CD4-positive, alpha-beta memory T cell (primary cell): ENCODE results near the gene XPR1. TPM values are rescaled to one million over a fixed set of nuclear protein-coding genes. Genes with fewer than 3 reads are reported as not detected.
A peak's percentile ranks its signal among the peaks of the same experiment; 100 is the strongest.

Experiments used
- CTCF ChIA-PET: fragments of 350-600 bp; sonication (Branson Sonifier 250); formaldehyde crosslinking; loops from one replicate; lab custom pipeline; 2021; ENCODE audit warnings: inconsistent platforms; ENCODE audit not compliant: partially characterized antibody; lab: Charles Lee
- POLR2A ChIA-PET: fragments of 350-600 bp; sonication (Branson Sonifier 250); formaldehyde crosslinking; loops from one replicate; lab custom pipeline; 2021; ENCODE audit not compliant: partially characterized antibody; lab: Charles Lee
- DNase-seq, 5 donors: peaks; one replicate each; pipeline versions ENCODE4 v3.0.0 to v3.0.0-alpha.2; 2020 to 2022; ENCODE audit warnings: mixed read lengths in 1 of 5
- H3K27ac ChIP-seq: one replicate; pipeline ENCODE4 v1.7.0; 2013; ENCODE audit warnings: low read depth, low read length
- H3K27me3 ChIP-seq: 2 replicates; pipeline ENCODE4 v1.7.0; 2013; ENCODE audit warnings: mild to moderate bottlenecking, low read length, moderate library complexity; ENCODE audit not compliant: insufficient read depth
- H3K36me3 ChIP-seq: 2 replicates; pipeline ENCODE4 v1.7.0; 2013; ENCODE audit warnings: mild to moderate bottlenecking, low read length, moderate library complexity; ENCODE audit not compliant: insufficient read depth
- H3K4me1 ChIP-seq: 2 replicates; pipeline ENCODE4 v1.7.0; 2013; ENCODE audit warnings: mild to moderate bottlenecking, low read length, moderate library complexity; ENCODE audit not compliant: insufficient read depth
- H3K4me3 ChIP-seq, 2 donors: one replicate each; pipeline ENCODE4 v1.7.0; 2013; ENCODE audit warnings: low read length in 2 of 2, mild to moderate bottlenecking in 1 of 2
- H3K9me3 ChIP-seq, 2 donors: one replicate each; pipeline ENCODE4 v1.7.0; 2013; ENCODE audit warnings: low read length in 2 of 2, control low read depth in 1 of 2; ENCODE audit not compliant: control insufficient read depth in 1 of 2
- H3K27ac Mint-ChIP-seq, 7 donors: one replicate each; pipeline ENCODE4 v1.8.0; 2020 to 2021; ENCODE audit warnings: mixed read lengths in 7 of 7, mild to moderate bottlenecking in 6 of 7, inconsistent platforms in 3 of 7, moderate library complexity in 3 of 7
- H3K27me3 Mint-ChIP-seq, 2 donors: one replicate each; pipeline ENCODE4 v1.8.0; 2020 to 2021; ENCODE audit warnings: mixed read lengths in 2 of 2
- H3K36me3 Mint-ChIP-seq, 2 donors: one replicate each; pipeline ENCODE4 v1.8.0; 2020 to 2021; ENCODE audit warnings: mixed read lengths in 2 of 2, inconsistent platforms in 1 of 2, mild to moderate bottlenecking in 1 of 2
- H3K4me1 Mint-ChIP-seq, 4 donors: one replicate each; pipeline ENCODE4 v1.8.0; 2020 to 2021; ENCODE audit warnings: mixed read lengths in 4 of 4, mild to moderate bottlenecking in 1 of 4
- H3K4me3 Mint-ChIP-seq, 8 donors: one replicate each; pipeline ENCODE4 v1.8.0; 2020 to 2021; ENCODE audit warnings: mixed read lengths in 8 of 8, mild to moderate bottlenecking in 7 of 8, moderate library complexity in 6 of 8, inconsistent platforms in 3 of 8
- H3K9me3 Mint-ChIP-seq, 8 donors: one replicate each; pipeline ENCODE4 v1.8.0; 2020 to 2021; ENCODE audit warnings: mixed read lengths in 8 of 8, mild to moderate bottlenecking in 5 of 8, inconsistent platforms in 3 of 8, moderate library complexity in 1 of 8
- intact Hi-C: fragments of 100-400 bp; cut with micrococcal nuclease; formaldehyde crosslinking; loops from one replicate; pipeline ENCODE4 v1.15.1; 2023
- polyA plus RNA-seq, 2 donors: library from polyadenylated mRNA; unstranded; fragments of 300-500 nt; fragmentation: Illumina TruSeq; gene quantifications; one replicate each; pipeline ENCODE4 v1.2.3, GENCODE V29; 2021
- total RNA-seq, 2 experiments: library from RNA; stranded (reverse); gene quantifications; one replicate each; pipeline ENCODE4 v1.2.3, GENCODE V29; 2021

The XPR1 gene
- total and polyA plus RNA-seq, 4 experiments from 2014 or later: 6.5 to 17.0 (median 12.6) TPM

GRCh38 chr1:180881806-180882509, 250.1 kb downstream of the XPR1 start:
- no peak overlapping the region for H3K27ac Mint-ChIP-seq
- DNase-seq: peak in 1 of 5 donors; percentile 4
- H3K27me3 ChIP-seq: no peaks in the 10 kb centered on the region
- H3K36me3 ChIP-seq: peaks cover 4% of the 10 kb centered on the region
- H3K9me3 Mint-ChIP-seq: no peaks in the 10 kb centered on the region
- H3K9me3 ChIP-seq: no peaks in the 10 kb centered on the region
- H3K27ac ChIP-seq: no peak overlapping the region
- H3K4me1 ChIP-seq: no peaks in the 10 kb centered on the region
- peaks cover 12 to 33% of the 10 kb centered on the region in 2 donors for H3K36me3 Mint-ChIP-seq
- no peak overlapping the region for H3K4me3 ChIP-seq
- CTCF ChIA-PET: interaction anchor here (0.8 to 2.1 kb wide), 3 partner anchors 261 to 287 kb away, joined by 3 to 6 read pairs (median 5); no protein-coding TSS in a partner anchor
- H3K4me1 Mint-ChIP-seq: no peaks in the 10 kb centered on the region
- POLR2A ChIA-PET: no interaction called here
- no peaks in the 10 kb centered on the region for H3K27me3 Mint-ChIP-seq
- intact Hi-C loops: loop anchor here (1.0 to 5.0 kb wide), 4 partner anchors 155 to 284 kb away; partner anchors contain the start of gene IER5
- no peak overlapping the region for H3K4me3 Mint-ChIP-seq

- Histone ChIP-seq H3K4me1 (no peaks in the 10 kb centered on the region), H3K4me3 (no peak overlapping the region), H3K27ac (no peak overlapping the region), H3K36me3 (peaks cover 4% of the 10 kb centered on the region), H3K27me3 (no peaks in the 10 kb centered on the region), H3K9me3 (no peaks in the 10 kb centered on the region)
- CTCF ChIA-PET: interaction anchor here (1.5 to 2.6 kb wide), 3 partner anchors 23 to 257 kb away, joined by 5 to 6 read pairs (median 5); no protein-coding TSS in a partner anchor
- POLR2A ChIA-PET: no interaction called here
- no peak overlapping the region for H3K4me3 Mint-ChIP-seq
- H3K36me3 Mint-ChIP-seq: peaks cover 12 to 36% of the 10 kb centered on the region in 2 donors
- H3K27me3 Mint-ChIP-seq: no peaks in the 10 kb centered on the region
- H3K27ac Mint-ChIP-seq: no peak overlapping the region
- no peak for DNase-seq
- intact Hi-C loops: loop anchor here (5.0 kb wide), 1 partner anchor 153 kb away; no protein-coding TSS in a partner anchor
- no peaks in the 10 kb centered on the region for H3K4me1 Mint-ChIP-seq
- H3K9me3 Mint-ChIP-seq: no peaks in the 10 kb centered on the region
Measured at GRCh38 chr1:180884588-180885300, 252.9 kb downstream of the XPR1 start.

- H3K27ac Mint-ChIP-seq: no peak overlapping the region
- peaks cover 12 to 28% of the 10 kb centered on the region in 2 donors for H3K36me3 Mint-ChIP-seq
- intact Hi-C loops: no loop called here
- H3K27me3 Mint-ChIP-seq: no peaks in the 10 kb centered on the region
- no peak for DNase-seq
- no peak overlapping the region for H3K4me3 Mint-ChIP-seq
- ChIA-PET POLR2A (no interaction called here), CTCF (no interaction called here)
- H3K9me3 ChIP-seq: no peaks in the 10 kb centered on the region
- no peaks in the 10 kb centered on the region for H3K4me1 Mint-ChIP-seq
- no peaks in the 10 kb centered on the region for H3K9me3 Mint-ChIP-seq
- peaks cover 4% of the 10 kb centered on the region for H3K36me3 ChIP-seq
- no peaks in the 10 kb centered on the region for H3K4me1 ChIP-seq
- no peak overlapping the region for H3K27ac ChIP-seq
- H3K27me3 ChIP-seq: no peaks in the 10 kb centered on the region
- H3K4me3 ChIP-seq: no peak overlapping the region
Measured at GRCh38 chr1:180886338-180886737, 254.5 kb downstream of the XPR1 start.

GRCh38 chr1:180887841-180888240, 256.0 kb downstream of the XPR1 start:
- ChIA-PET POLR2A (no interaction called here), CTCF (interaction anchor here (1.0 to 1.6 kb wide), 2 partner anchors 10 to 26 kb away, joined by 3 read pairs; no protein-coding TSS in a partner anchor)
- no peaks in the 10 kb centered on the region for H3K4me1 ChIP-seq
- no peaks in the 10 kb centered on the region for H3K9me3 ChIP-seq
- no peak for DNase-seq
- Mint-ChIP-seq H3K4me3 (no peak overlapping the region), H3K4me1 (no peaks in the 10 kb centered on the region), H3K9me3 (no peaks in the 10 kb centered on the region), H3K36me3 (peaks cover 12 to 17% of the 10 kb centered on the region in 2 donors), H3K27me3 (no peaks in the 10 kb centered on the region), H3K27ac (peak overlapping the region in 1 of 7 donors; percentile 5)
- no peak overlapping the region for H3K4me3 ChIP-seq
- peaks cover 4% of the 10 kb centered on the region for H3K36me3 ChIP-seq
- intact Hi-C loops: no loop called here
- H3K27ac ChIP-seq: no peak overlapping the region
- H3K27me3 ChIP-seq: no peaks in the 10 kb centered on the region

GRCh38 chr1:180888870-180889269, 257.0 kb downstream of the XPR1 start:
- intact Hi-C loops: no loop called here

GRCh38 chr1:180889325-180889724, 257.5 kb downstream of the XPR1 start:
- POLR2A ChIA-PET: no interaction called here
- Mint-ChIP-seq H3K27ac (peak overlapping the region in 1 of 7 donors; percentile 5), H3K36me3 (peaks cover 7 to 11% of the 10 kb centered on the region in 2 donors), H3K4me1 (peaks cover 4% of the 10 kb centered on the region in 4 donors), H3K4me3 (no peak overlapping the region), H3K9me3 (no peaks in the 10 kb centered on the region), H3K27me3 (no peaks in the 10 kb centered on the region)
- intact Hi-C loops: no loop called here
- Histone ChIP-seq H3K27ac (no peak overlapping the region), H3K4me1 (peaks cover 3% of the 10 kb centered on the region), H3K27me3 (no peaks in the 10 kb centered on the region), H3K36me3 (peaks cover 4% of the 10 kb centered on the region), H3K9me3 (no peaks in the 10 kb centered on the region), H3K4me3 (no peak overlapping the region)
- DNase-seq: no peak
- CTCF ChIA-PET: no interaction called here

More at GRCh38 chr1:180888870-180889269, 257.0 kb downstream of the XPR1 start:
- H3K27ac Mint-ChIP-seq: peak overlapping the region in 1 of 7 donors; percentile 4
- no peaks in the 10 kb centered on the region for H3K9me3 Mint-ChIP-seq
- H3K4me3 ChIP-seq: no peak overlapping the region
- H3K9me3 ChIP-seq: no peaks in the 10 kb centered on the region
- H3K27me3 Mint-ChIP-seq: no peaks in the 10 kb centered on the region
- peaks cover 4% of the 10 kb centered on the region for H3K36me3 ChIP-seq
- peaks cover 3% of the 10 kb centered on the region for H3K4me1 ChIP-seq
- ChIA-PET CTCF (interaction anchor here (1.6 kb wide), 1 partner anchor 9 kb away, joined by 3 read pairs; no protein-coding TSS in a partner anchor), POLR2A (no interaction called here)
- no peak for DNase-seq
- no peak overlapping the region for H3K27ac ChIP-seq
- H3K4me1 Mint-ChIP-seq: peaks cover 2 to 4% (median 3%) of the 10 kb centered on the region in 4 donors
- H3K27me3 ChIP-seq: no peaks in the 10 kb centered on the region
- H3K4me3 Mint-ChIP-seq: no peak overlapping the region
- peaks cover 8 to 12% of the 10 kb centered on the region in 2 donors for H3K36me3 Mint-ChIP-seq

GRCh38 chr1:180892272-180892671, 260.4 kb downstream of the XPR1 start:
- peaks cover 3% of the 10 kb centered on the region for H3K4me1 ChIP-seq
- intact Hi-C loops: no loop called here
- Mint-ChIP-seq H3K36me3 (peaks cover 3 to 8% of the 10 kb centered on the region in 2 donors), H3K4me3 (no peak overlapping the region), H3K27me3 (no peaks in the 10 kb centered on the region), H3K4me1 (peaks cover 4% of the 10 kb centered on the region in 4 donors), H3K9me3 (peaks cover 0 to 3% (median 0%) of the 10 kb centered on the region in 8 donors), H3K27ac (no peak overlapping the region)
- no peaks in the 10 kb centered on the region for H3K36me3 ChIP-seq
- CTCF ChIA-PET: interaction anchor here (1.1 kb wide), 1 partner anchor 9 kb away, joined by 3 read pairs; no protein-coding TSS in a partner anchor
- no peaks in the 10 kb centered on the region for H3K27me3 ChIP-seq
- POLR2A ChIA-PET: no interaction called here
- H3K9me3 ChIP-seq: no peaks in the 10 kb centered on the region
- no peak overlapping the region for H3K27ac ChIP-seq
- H3K4me3 ChIP-seq: no peak overlapping the region
- DNase-seq: no peak
